MCF 10A (cell line): Measurements from ENCODE around the gene CSF3R. TPM values are rescaled to one million over a fixed set of nuclear protein-coding genes. Genes with fewer than 3 reads are reported as not detected.

ENCODE experiments used
- BruUV-seq: library from RNA; stranded (reverse); fragments of 400-500 nt; replicated peaks from 2 replicates; lab custom pipeline; 2021; lab: Mats Ljungman, UMichigan
- CTCF ChIA-PET: fragments of 300-600 bp; sonication (Branson Sonifier 250); formaldehyde crosslinking; extraction: SDS; loops from one replicate; lab custom pipeline; 2021; ENCODE audit warnings: antibody characterized with exemption, inconsistent platforms; lab: Yijun Ruan, JAX
- POLR2A ChIA-PET: fragments of 300-600, 350-650 bp; sonication (Branson Sonifier 250); formaldehyde crosslinking; extraction: SDS; loops from one replicate; lab custom pipeline; 2020; ENCODE audit warnings: antibody characterized with exemption, inconsistent platforms; lab: Yijun Ruan, JAX
- DNase-seq: peaks from one replicate; pipeline ENCODE4 v3.0.0-alpha.2; 2018; ENCODE audit not compliant: unreplicated experiment
- H3K27ac Mint-ChIP-seq: one replicate; pipeline ENCODE4 v1.8.0; 2022; ENCODE audit warnings: mild to moderate bottlenecking, low read depth, mixed read lengths; ENCODE audit not compliant: unreplicated experiment
- H3K27me3 Mint-ChIP-seq: one replicate; pipeline ENCODE4 v1.8.0; 2022; ENCODE audit warnings: mixed read lengths; ENCODE audit not compliant: insufficient read depth, unreplicated experiment
- H3K36me3 Mint-ChIP-seq: one replicate; pipeline ENCODE4 v1.8.0; 2022; ENCODE audit warnings: mild to moderate bottlenecking, moderate library complexity, mixed read lengths; ENCODE audit not compliant: insufficient read depth, unreplicated experiment
- H3K4me1 Mint-ChIP-seq: one replicate; pipeline ENCODE4 v1.8.0; 2022; ENCODE audit warnings: mixed read lengths; ENCODE audit not compliant: insufficient read depth, unreplicated experiment
- H3K4me3 Mint-ChIP-seq: one replicate; pipeline ENCODE4 v1.8.0; 2022; ENCODE audit warnings: mild to moderate bottlenecking, moderate library complexity, mixed read lengths; ENCODE audit not compliant: unreplicated experiment
- H3K9me3 Mint-ChIP-seq: one replicate; pipeline ENCODE4 v1.8.0; 2022; ENCODE audit warnings: mixed read lengths; ENCODE audit not compliant: unreplicated experiment
- intact Hi-C: fragments of 100-400 bp; cut with micrococcal nuclease; formaldehyde crosslinking; loops from 2 replicates; pipeline ENCODE4 v1.14.1; 2022
- total RNA-seq: library from RNA; stranded (reverse); gene quantifications from 2 replicates; pipeline ENCODE4 v1.2.3, GENCODE V29; 2022
- TF ChIP-seq, protein P1 (sequence below): fragments of 200-600 bp; IDR thresholded peaks from one replicate; pipeline ENCODE4 v1.8.0; 2022; ENCODE audit warnings: antibody characterized with exemption, mild to moderate bottlenecking; ENCODE audit not compliant: unreplicated experiment

CSF3R gene
- total RNA-seq, 1 experiment from 2014 or later = not detected

- TF ChIP-seq, protein P1, sequence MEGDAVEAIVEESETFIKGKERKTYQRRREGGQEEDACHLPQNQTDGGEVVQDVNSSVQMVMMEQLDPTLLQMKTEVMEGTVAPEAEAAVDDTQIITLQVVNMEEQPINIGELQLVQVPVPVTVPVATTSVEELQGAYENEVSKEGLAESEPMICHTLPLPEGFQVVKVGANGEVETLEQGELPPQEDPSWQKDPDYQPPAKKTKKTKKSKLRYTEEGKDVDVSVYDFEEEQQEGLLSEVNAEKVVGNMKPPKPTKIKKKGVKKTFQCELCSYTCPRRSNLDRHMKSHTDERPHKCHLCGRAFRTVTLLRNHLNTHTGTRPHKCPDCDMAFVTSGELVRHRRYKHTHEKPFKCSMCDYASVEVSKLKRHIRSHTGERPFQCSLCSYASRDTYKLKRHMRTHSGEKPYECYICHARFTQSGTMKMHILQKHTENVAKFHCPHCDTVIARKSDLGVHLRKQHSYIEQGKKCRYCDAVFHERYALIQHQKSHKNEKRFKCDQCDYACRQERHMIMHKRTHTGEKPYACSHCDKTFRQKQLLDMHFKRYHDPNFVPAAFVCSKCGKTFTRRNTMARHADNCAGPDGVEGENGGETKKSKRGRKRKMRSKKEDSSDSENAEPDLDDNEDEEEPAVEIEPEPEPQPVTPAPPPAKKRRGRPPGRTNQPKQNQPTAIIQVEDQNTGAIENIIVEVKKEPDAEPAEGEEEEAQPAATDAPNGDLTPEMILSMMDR = no peak
- no peak for DNase-seq
- Mint-ChIP-seq H3K27ac (no peak overlapping the region), H3K4me1 (peaks cover 3% of the 10 kb centered on the region), H3K27me3 (no peaks in the 10 kb centered on the region), H3K4me3 (no peak overlapping the region), H3K36me3 (peaks cover 4% of the 10 kb centered on the region), H3K9me3 (no peaks in the 10 kb centered on the region)
- ChIA-PET POLR2A (interaction anchor here (1.0 kb wide), 1 partner anchor 58 kb away, joined by 3 read pairs; no protein-coding TSS in a partner anchor), CTCF (interaction anchor here (0.6 kb wide), 1 partner anchor 102 kb away, joined by 4 read pairs; no protein-coding TSS in a partner anchor)
- intact Hi-C loops = no loop called here
- no TSS peak for BruUV-seq
Measured at GRCh38 chr1:36443297-36443696, 39.4 kb downstream of the CSF3R start.

GRCh38 chr1:36442337-36442736, 40.4 kb downstream of the CSF3R start:
- no TSS peak for BruUV-seq
- H3K4me1 Mint-ChIP-seq = no peaks in the 10 kb centered on the region
- ChIA-PET POLR2A (interaction anchor here (0.7 to 1.3 kb wide), 3 partner anchors 11 to 1214 kb away, joined by 3 to 4 read pairs (median 3); no protein-coding TSS in a partner anchor), CTCF (no interaction called here)
- TF ChIP-seq, protein P1 = no peak
- H3K36me3 Mint-ChIP-seq = peaks cover 9% of the 10 kb centered on the region
- no peaks in the 10 kb centered on the region for H3K9me3 Mint-ChIP-seq
- no peak overlapping the region for H3K4me3 Mint-ChIP-seq
- H3K27me3 Mint-ChIP-seq = no peaks in the 10 kb centered on the region
- DNase-seq = no peak
- intact Hi-C loops = no loop called here
- H3K27ac Mint-ChIP-seq = no peak overlapping the region

DNA sequence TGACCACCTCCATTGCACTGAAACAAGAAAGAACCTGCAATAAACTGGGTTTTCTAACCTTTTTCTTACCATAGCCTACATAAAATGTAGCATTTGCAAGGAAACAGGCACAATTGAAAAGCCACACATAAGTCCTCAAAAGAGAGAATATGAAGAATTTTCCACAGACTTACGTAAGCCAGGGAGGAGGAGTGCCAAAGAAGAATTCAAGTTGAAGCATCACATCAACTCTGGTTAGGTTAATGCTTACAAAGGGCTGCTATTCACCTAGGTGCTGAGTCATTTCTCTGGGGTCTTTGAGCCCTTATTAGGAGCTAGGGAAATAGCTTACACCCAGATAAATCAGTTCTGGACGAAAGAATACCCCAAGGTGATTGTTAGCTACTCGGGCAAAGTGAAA, 42.1 kb downstream of the CSF3R start:
- ChIA-PET POLR2A (no interaction called here), CTCF (interaction anchor here (1.0 kb wide), 2 partner anchors 8 to 98 kb away, joined by 3 read pairs; no protein-coding TSS in a partner anchor)
- no peak for DNase-seq
- Mint-ChIP-seq H3K27me3 (no peaks in the 10 kb centered on the region), H3K9me3 (no peaks in the 10 kb centered on the region), H3K4me1 (no peaks in the 10 kb centered on the region), H3K4me3 (no peak overlapping the region), H3K36me3 (peaks cover 25% of the 10 kb centered on the region), H3K27ac (no peak overlapping the region)
- intact Hi-C loops = no loop called here
- BruUV-seq = no TSS peak
- TF ChIP-seq, protein P1 = no peak

GRCh38 chr1:36440044-36440443, 42.7 kb downstream of the CSF3R start:
- ChIA-PET CTCF (no interaction called here), POLR2A (no interaction called here)
- intact Hi-C loops = no loop called here
- Mint-ChIP-seq H3K27me3 (no peaks in the 10 kb centered on the region), H3K4me3 (no peak overlapping the region), H3K9me3 (no peaks in the 10 kb centered on the region), H3K4me1 (no peaks in the 10 kb centered on the region), H3K36me3 (peaks cover 25% of the 10 kb centered on the region), H3K27ac (no peak overlapping the region)
- no peak for DNase-seq
- no TSS peak for BruUV-seq
- TF ChIP-seq, protein P1 = no peak
